Mesenchymal stem cell (in vitro differentiated cells and primary cell): Measurements from ENCODE around the gene KLHL26.

Experiments used
- DNase-seq: peaks from one replicate; pipeline ENCODE4 v3.0.0-alpha.2; 2013
- H2AFZ ChIP-seq: one replicate; pipeline ENCODE4 v1.6.1; 2013; ENCODE audit warnings: low read depth, mild to moderate bottlenecking, control low read depth, inconsistent platforms, low read length, moderate library complexity
- H2AK5ac ChIP-seq: 2 replicates; pipeline ENCODE4 v1.6.1; 2013; ENCODE audit warnings: low read length, moderate library complexity, mild to moderate bottlenecking, inconsistent platforms; ENCODE audit not compliant: severe bottlenecking
- H2BK120ac ChIP-seq: one replicate; pipeline ENCODE4 v1.6.1; 2013; ENCODE audit warnings: low read depth, mild to moderate bottlenecking, inconsistent platforms, low read length, moderate library complexity
- H2BK12ac ChIP-seq, 2 experiments: one replicate each; pipeline ENCODE4 v1.6.1; 2013; ENCODE audit warnings: inconsistent platforms in 2 of 2, low read length in 2 of 2, mild to moderate bottlenecking in 2 of 2, moderate library complexity in 2 of 2, control low read depth in 1 of 2
- H2BK15ac ChIP-seq: one replicate; pipeline ENCODE4 v1.6.1; 2013; ENCODE audit warnings: mild to moderate bottlenecking, low read depth, inconsistent platforms; ENCODE audit not compliant: poor library complexity, severe bottlenecking
- H2BK5ac ChIP-seq: 2 replicates; pipeline ENCODE4 v1.6.1; 2013; ENCODE audit warnings: low read depth, mild to moderate bottlenecking, low read length, control low read depth, inconsistent platforms; ENCODE audit not compliant: poor library complexity, severe bottlenecking
- H3K14ac ChIP-seq, 2 experiments: one replicate each; pipeline ENCODE4 v1.6.1; 2013; ENCODE audit warnings: inconsistent platforms in 2 of 2, low read length in 2 of 2, control low read depth in 1 of 2, mild to moderate bottlenecking in 1 of 2, moderate library complexity in 1 of 2
- H3K18ac ChIP-seq, 2 experiments: one replicate each; pipeline ENCODE4 v1.6.1; 2013; ENCODE audit warnings: inconsistent platforms in 2 of 2, low read length in 2 of 2, control low read depth in 1 of 2, low read depth in 1 of 2, mild to moderate bottlenecking in 1 of 2
- H3K23ac ChIP-seq, 2 experiments: one replicate each; pipeline ENCODE4 v1.6.1; 2013; ENCODE audit warnings: inconsistent platforms in 2 of 2, low read length in 2 of 2, mild to moderate bottlenecking in 2 of 2, moderate library complexity in 2 of 2, control low read depth in 1 of 2
- H3K27ac ChIP-seq: 2 replicates; pipeline ENCODE4 v1.5.1; 2013; ENCODE audit warnings: mild to moderate bottlenecking, moderate library complexity, low read length, control low read depth, inconsistent platforms; ENCODE audit not compliant: poor library complexity, severe bottlenecking
- H3K27me3 ChIP-seq, 2 experiments: 2 replicates each; pipeline versions ENCODE4 v1.6.1 to v1.7.0; 2013; ENCODE audit warnings: low read length in 2 of 2, mild to moderate bottlenecking in 2 of 2, moderate library complexity in 2 of 2, control low read depth in 1 of 2, inconsistent platforms in 1 of 2; ENCODE audit not compliant: control insufficient read depth in 1 of 2, insufficient read depth in 1 of 2
- H3K36me3 ChIP-seq, 2 experiments: 2 replicates each; pipeline versions ENCODE4 v1.6.1 to v1.7.0; 2013; ENCODE audit warnings: low read length in 2 of 2, control low read depth in 1 of 2, inconsistent platforms in 1 of 2, low read depth in 1 of 2, mild to moderate bottlenecking in 1 of 2; ENCODE audit not compliant: insufficient read depth in 2 of 2, control insufficient read depth in 1 of 2
- H3K4ac ChIP-seq, 2 experiments: one replicate each; pipeline ENCODE4 v1.6.1; 2013; ENCODE audit warnings: inconsistent platforms in 2 of 2, low read length in 2 of 2, mild to moderate bottlenecking in 2 of 2, moderate library complexity in 2 of 2, control low read depth in 1 of 2, low read depth in 1 of 2
- H3K4me1 ChIP-seq: 2 replicates; pipeline ENCODE4 v1.6.1; 2013; ENCODE audit warnings: low read depth, low read length, control low read depth; ENCODE audit not compliant: control insufficient read depth, insufficient read depth
- H3K4me2 ChIP-seq: 2 replicates; pipeline ENCODE4 v1.6.1; 2013; ENCODE audit warnings: low read length, mild to moderate bottlenecking, inconsistent platforms; ENCODE audit not compliant: poor library complexity, severe bottlenecking
- H3K4me3 ChIP-seq, 2 experiments: 2 replicates each; pipeline versions ENCODE4 v1.5.1 to v1.7.0; 2013; ENCODE audit warnings: low read length in 2 of 2, mild to moderate bottlenecking in 2 of 2, control low read depth in 1 of 2, low read depth in 1 of 2; ENCODE audit not compliant: insufficient read depth in 1 of 2
- H3K79me1 ChIP-seq: replicated peaks from 2 replicates; pipeline ENCODE4 v1.6.1; 2013; ENCODE audit warnings: mild to moderate bottlenecking, control low read depth, low read length, inconsistent platforms; ENCODE audit not compliant: poor library complexity, severe bottlenecking
- H3K9ac ChIP-seq: 2 replicates; pipeline ENCODE4 v1.7.0; 2013; ENCODE audit warnings: mild to moderate bottlenecking, low read length, moderate library complexity
- H3K9me3 ChIP-seq: 2 replicates; pipeline ENCODE4 v1.7.0; 2013; ENCODE audit warnings: mild to moderate bottlenecking, low read length; ENCODE audit not compliant: control insufficient read depth
- H4K8ac ChIP-seq: one replicate; pipeline ENCODE4 v1.6.1; 2013; ENCODE audit warnings: inconsistent platforms, mild to moderate bottlenecking, low read length, moderate library complexity
- H4K91ac ChIP-seq: one replicate; pipeline ENCODE4 v1.6.1; 2013; ENCODE audit warnings: mild to moderate bottlenecking, low read length, inconsistent platforms
- WGBS: methylation state at CpG from one replicate; pipeline ENCODE4 v1.1.7; 2013; ENCODE audit warnings: mixed read lengths; 5-methylcytosine and 5-hydroxymethylcytosine counted together

The KLHL26 gene

GRCh38 chr19:18594824-18595373 is 41.9 kb upstream of the KLHL26 start:
- no peaks in the 10 kb centered on the region for H3K9me3 ChIP-seq
- H3K27me3 ChIP-seq = peaks cover 9 to 34% of the 10 kb centered on the region in 2 experiments
- peak overlapping the region; percentile 70 for H3K9ac ChIP-seq
- H4K8ac ChIP-seq = no peak overlapping the region
- H2BK5ac ChIP-seq = no peak overlapping the region
- peak overlapping the region in 1 of 2 experiments; percentile 68 for H3K4me3 ChIP-seq
- H3K4ac ChIP-seq = no peak overlapping the region
- no peak overlapping the region for H2AK5ac ChIP-seq
- H3K4me1 ChIP-seq = peaks cover 26% of the 10 kb centered on the region
- H2AFZ ChIP-seq = no peak overlapping the region
- peak overlapping the region; percentile 88 for H3K4me2 ChIP-seq
- H3K14ac ChIP-seq = no peak overlapping the region
- DNase-seq = no peak
- H2BK15ac ChIP-seq = no peak overlapping the region
- no peak overlapping the region for H4K91ac ChIP-seq
- no peaks in the 10 kb centered on the region for H3K79me1 ChIP-seq
- no peak overlapping the region for H3K18ac ChIP-seq
- peaks cover 9 to 16% of the 10 kb centered on the region in 2 experiments for H3K36me3 ChIP-seq
- no peak overlapping the region for H3K27ac ChIP-seq
- no peak overlapping the region for H2BK12ac ChIP-seq
- no peak overlapping the region for H3K23ac ChIP-seq
- no peak overlapping the region for H2BK120ac ChIP-seq
- 61% methylated on average over 26 of the region's 26 CpGs for WGBS

- Histone ChIP-seq H3K79me1 (no peaks in the 10 kb centered on the region), H3K36me3 (peaks cover 7 to 14% of the 10 kb centered on the region in 2 experiments), H3K27ac (no peak overlapping the region), H2AK5ac (no peak overlapping the region), H3K27me3 (peaks cover 9 to 34% of the 10 kb centered on the region in 2 experiments), H3K4ac (no peak overlapping the region), H2AFZ (no peak overlapping the region), H2BK5ac (no peak overlapping the region), H4K8ac (no peak overlapping the region), H3K9me3 (no peaks in the 10 kb centered on the region), H4K91ac (no peak overlapping the region), H3K4me2 (no peak overlapping the region), H3K18ac (no peak overlapping the region), H3K9ac (no peak overlapping the region), H3K4me3 (no peak overlapping the region), H2BK120ac (no peak overlapping the region), H2BK15ac (no peak overlapping the region), H3K23ac (no peak overlapping the region), H3K14ac (no peak overlapping the region), H3K4me1 (peaks cover 23% of the 10 kb centered on the region), H2BK12ac (no peak overlapping the region)
- DNase-seq = no peak
- 77% methylated on average over 6 of the region's 6 CpGs for WGBS
Measured at GRCh38 chr19:18595475-18595874, 41.4 kb upstream of the KLHL26 start.

GRCh38 chr19:18596752-18597157 is 40.1 kb upstream of the KLHL26 start:
- peak overlapping the region in 1 of 2 experiments; percentile 14 for H3K4me3 ChIP-seq
- H3K14ac ChIP-seq = no peak overlapping the region
- no peak overlapping the region for H4K8ac ChIP-seq
- H2AK5ac ChIP-seq = no peak overlapping the region
- no peak overlapping the region for H3K27ac ChIP-seq
- H3K4me1 ChIP-seq = peaks cover 17% of the 10 kb centered on the region
- H3K4me2 ChIP-seq = no peak overlapping the region
- H3K18ac ChIP-seq = no peak overlapping the region
- WGBS = 73% methylated on average over 17 of the region's 21 CpGs
- no peaks in the 10 kb centered on the region for H3K9me3 ChIP-seq
- DNase-seq = no peak
- H2BK15ac ChIP-seq = no peak overlapping the region
- H3K79me1 ChIP-seq = no peaks in the 10 kb centered on the region
- H3K36me3 ChIP-seq = peaks cover 0 to 6% of the 10 kb centered on the region in 2 experiments
- H3K4ac ChIP-seq = no peak overlapping the region
- no peak overlapping the region for H2AFZ ChIP-seq
- no peak overlapping the region for H2BK120ac ChIP-seq
- no peak overlapping the region for H2BK12ac ChIP-seq
- H2BK5ac ChIP-seq = no peak overlapping the region
- peaks cover 9 to 35% of the 10 kb centered on the region in 2 experiments for H3K27me3 ChIP-seq
- peak overlapping the region; percentile 35 for H4K91ac ChIP-seq
- no peak overlapping the region for H3K9ac ChIP-seq
- H3K23ac ChIP-seq = no peak overlapping the region

DNA sequence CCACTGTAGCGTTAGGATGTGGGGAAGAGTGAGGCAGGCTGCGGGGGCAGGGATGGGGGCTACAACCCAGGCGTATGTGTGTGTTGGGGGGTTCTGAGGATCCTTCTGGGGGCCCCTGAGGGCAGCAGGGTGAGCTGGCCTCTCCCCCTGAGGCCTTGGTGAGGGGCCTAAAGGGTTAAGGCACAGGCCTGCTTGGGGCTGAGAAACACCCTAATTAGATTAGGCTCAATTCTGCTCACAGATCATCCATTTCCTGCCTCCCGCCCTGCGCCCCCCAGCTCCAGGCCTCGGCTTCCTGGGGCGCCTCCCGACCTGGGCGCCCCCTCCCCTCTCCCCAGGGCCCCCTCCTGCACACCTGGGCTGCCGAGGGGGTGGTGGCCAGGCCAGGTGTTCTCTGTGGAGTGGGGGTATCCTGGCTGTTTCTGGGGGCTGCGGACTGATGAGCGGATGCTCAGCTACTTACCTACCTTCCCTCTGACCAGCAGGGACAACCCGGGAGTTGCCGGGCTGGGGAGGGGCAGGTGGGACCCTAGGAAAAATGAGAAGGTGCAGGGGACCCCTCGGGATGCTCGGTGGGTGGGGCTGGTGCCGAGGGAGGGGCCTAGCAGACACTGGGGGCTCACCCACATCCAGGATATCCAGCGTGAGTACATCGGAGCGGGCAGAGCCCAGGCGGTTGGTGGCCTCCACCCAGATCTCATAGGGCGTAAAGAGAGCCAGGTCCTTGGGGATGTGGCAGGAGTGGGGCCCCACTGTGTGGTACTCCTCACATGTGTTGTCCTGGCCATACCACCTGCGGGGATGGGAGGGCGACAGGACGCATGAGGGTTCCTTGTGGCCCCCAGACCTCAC is 38.8 kb upstream of the KLHL26 start:
- Histone ChIP-seq H3K36me3 (no peaks in the 10 kb centered on the region), H4K8ac (peak overlapping the region; percentile 13), H3K4me3 (no peak overlapping the region), H3K4me1 (peaks cover 17% of the 10 kb centered on the region), H2BK5ac (no peak overlapping the region), H3K23ac (no peak overlapping the region), H3K27ac (no peak overlapping the region), H2BK120ac (no peak overlapping the region), H2AFZ (no peak overlapping the region), H3K4ac (no peak overlapping the region), H2AK5ac (no peak overlapping the region), H3K9ac (no peak overlapping the region), H3K14ac (no peak overlapping the region), H2BK15ac (peak overlapping the region; percentile 15), H4K91ac (no peak overlapping the region), H3K79me1 (no peaks in the 10 kb centered on the region), H3K9me3 (no peaks in the 10 kb centered on the region), H3K18ac (no peak overlapping the region), H3K4me2 (no peak overlapping the region), H2BK12ac (no peak overlapping the region), H3K27me3 (peaks cover 9 to 42% of the 10 kb centered on the region in 2 experiments)
- 70% methylated on average over 19 of the region's 25 CpGs for WGBS
- DNase-seq = no peak
